HepG2 (cell line): Measurements from ENCODE around the gene THADA. TPM values are rescaled to one million over a fixed set of nuclear protein-coding genes. Genes with fewer than 3 reads are reported as not detected.

Experiments used
- ATAC-seq: fragments of 200-7000 bp; cut with Tn5 transposase; 3 replicates; pipeline ENCODE4 v1.9.1; 2020; ENCODE audit warnings: mild to moderate bottlenecking, moderate library complexity
- BruUV-seq: library from RNA; stranded (reverse); fragments of 400-500 nt; replicated peaks from 2 replicates; lab custom pipeline; 2021; lab: Mats Ljungman, UMichigan
- CTCF ChIA-PET: fragments of 300-600 bp; formaldehyde crosslinking; extraction: SDS; loops from one replicate; lab custom pipeline; 2021; ENCODE audit warnings: low total read pairs, inconsistent platforms, low intra/inter-chr PET ratio; lab: Yijun Ruan, JAX
- POLR2A ChIA-PET: fragments of 350-600 bp; sonication (Branson Sonifier 250); formaldehyde crosslinking; loops from one replicate; lab custom pipeline; 2020; ENCODE audit warnings: antibody characterized with exemption, inconsistent platforms; lab: Yijun Ruan, JAX
- DNase-seq: peaks from one replicate; pipeline ENCODE4 v3.0.0-alpha.2; 2015; ENCODE audit warnings: low spot score
- FAIRE-seq: peaks from 3 replicates; lab custom pipeline; 2011; peaks lifted over from hg19 to GRCh38; lab: Jason Lieb, UNC
- H2AFZ ChIP-seq: one replicate; pipeline ENCODE4 v1.6.1; 2011; ENCODE audit warnings: low read length, inconsistent platforms
- H3K27ac ChIP-seq: fragments of 300-600 bp; 3 replicates; pipeline ENCODE4 v1.8.0; 2011; ENCODE audit warnings: mixed run types, mild to moderate bottlenecking, mixed read lengths, low read length, inconsistent platforms; ENCODE audit not compliant: insufficient read depth; ENCODE audit errors: extremely low read length
- H3K27me3 ChIP-seq, 2 experiments: fragments of 200-600 bp in 1 of 2; 2 replicates in 1 of 2; 3 replicates in 1 of 2; pipeline versions ENCODE4 v1.6.0 to v1.8.0; 2011; ENCODE audit warnings: low read length in 2 of 2, mild to moderate bottlenecking in 2 of 2, moderate library complexity in 2 of 2, inconsistent platforms in 1 of 2; ENCODE audit not compliant: insufficient read depth in 2 of 2, control insufficient read depth in 1 of 2
- H3K36me3 ChIP-seq, 2 experiments: fragments of 200-600 bp in 1 of 2; replicated peaks in 1 of 2; 2 replicates in 1 of 2; 3 replicates in 1 of 2; pipeline versions ENCODE4 v1.5.1 to v1.8.0; 2011; ENCODE audit warnings: low read length in 2 of 2, inconsistent platforms in 1 of 2; ENCODE audit not compliant: insufficient read depth in 2 of 2, control insufficient read depth in 1 of 2
- H3K4me1 ChIP-seq: 2 replicates; pipeline ENCODE4 v1.5.1; 2012; ENCODE audit warnings: low read length, inconsistent platforms; ENCODE audit not compliant: insufficient read depth
- H3K4me2 ChIP-seq: 2 replicates; pipeline ENCODE4 v1.6.0; 2011; ENCODE audit warnings: low read depth, low read length, inconsistent platforms
- H3K4me3 ChIP-seq, 3 experiments: fragments of 200-600 bp in 1 of 3; sonication (generic), shearing (Covaris generic) in 1 of 3; replicated peaks in 1 of 3; 2 replicates each; pipeline ENCODE4 v1.5.1; 2011 to 2016; ENCODE audit warnings: low read length in 3 of 3, inconsistent platforms in 2 of 3, low read depth in 2 of 3, mild to moderate bottlenecking in 2 of 3, control low read depth in 1 of 3, mixed read lengths in 1 of 3; ENCODE audit not compliant: insufficient read depth in 1 of 3
- H3K79me2 ChIP-seq: one replicate; pipeline ENCODE4 v1.6.1; 2011; ENCODE audit warnings: low read length, inconsistent platforms; ENCODE audit not compliant: insufficient read depth
- H3K9ac ChIP-seq: 2 replicates; pipeline ENCODE4 v1.6.0; 2011; ENCODE audit warnings: mild to moderate bottlenecking, low read depth, low read length, inconsistent platforms; ENCODE audit not compliant: insufficient read depth
- H3K9me3 ChIP-seq: 2 replicates; pipeline ENCODE4 v1.5.1; 2012; ENCODE audit warnings: mild to moderate bottlenecking, low read length
- H4K20me1 ChIP-seq: 2 replicates; pipeline ENCODE4 v1.6.0; 2011; ENCODE audit warnings: inconsistent platforms, mild to moderate bottlenecking, low read length, moderate library complexity; ENCODE audit not compliant: insufficient read depth
- HNF4A ChIP-seq: sonication (generic); formaldehyde crosslinking; IDR thresholded peaks from 2 replicates; pipeline ENCODE4 v1.4.0; 2020; ENCODE audit warnings: missing genetic modification reagents
- NFKB2 ChIP-seq: sonication (generic); formaldehyde crosslinking; IDR thresholded peaks from 2 replicates; pipeline ENCODE4 v1.4.0; 2020; ENCODE audit warnings: missing genetic modification reagents, borderline replicate concordance
- RAD21 ChIP-seq: fragments of 450-650 bp; formaldehyde crosslinking; IDR thresholded peaks from 2 replicates; pipeline ENCODE4 v1.5.0; 2020; ENCODE audit warnings: mild to moderate bottlenecking
- SNAI1 ChIP-seq: sonication (generic); formaldehyde crosslinking; IDR thresholded peaks from 2 replicates; pipeline ENCODE4 v1.5.0; 2020; ENCODE audit warnings: mild to moderate bottlenecking, missing genetic modification reagents, borderline replicate concordance
- TEF ChIP-seq: sonication (generic); formaldehyde crosslinking; IDR thresholded peaks from 2 replicates; pipeline ENCODE4 v1.5.0; 2020; ENCODE audit warnings: missing genetic modification reagents
- THAP11 ChIP-seq: IDR thresholded peaks from 2 replicates; pipeline ENCODE4 v1.6.1; 2016; ENCODE audit warnings: missing biosample characterization, missing genetic modification reagents
- ZBTB2 ChIP-seq: sonication (generic); formaldehyde crosslinking; IDR thresholded peaks from 2 replicates; pipeline ENCODE4 v1.8.0; 2022; ENCODE audit warnings: low read depth, missing genetic modification reagents
- ZGPAT ChIP-seq: IDR thresholded peaks from 2 replicates; pipeline ENCODE4 v1.6.1; 2016; ENCODE audit warnings: mild to moderate bottlenecking
- ZNF274 ChIP-seq: sonication (generic); formaldehyde crosslinking; IDR thresholded peaks from 2 replicates; pipeline ENCODE4 v1.5.1; 2020; ENCODE audit warnings: mild to moderate bottlenecking, missing genetic modification reagents
- ZNF501 ChIP-seq: sonication (generic); formaldehyde crosslinking; IDR thresholded peaks from 2 replicates; pipeline ENCODE4 v1.5.1; 2020; ENCODE audit warnings: mild to moderate bottlenecking, moderate library complexity, missing genetic modification reagents
- WGBS: methylation state at CpG from one replicate; pipeline ENCODE4 v1.1.6; 2017; ENCODE audit warnings: low lambda C conversion rate; 5-methylcytosine and 5-hydroxymethylcytosine counted together
- in situ Hi-C: cut with HindIII; loops from 2 replicates; pipeline ENCODE4 v1.10.0; 2017; ENCODE audit warnings: low pct_unique_long_range_greater_than_20kb; ENCODE audit not compliant: extremely low pct_ligation_motif_present
- intact Hi-C: fragments of 100-400 bp; cut with micrococcal nuclease; formaldehyde crosslinking; loops from one replicate; pipeline ENCODE4 v1.10.0; 2022; ENCODE audit not compliant: unreplicated experiment
- polyA plus RNA-seq, 8 experiments: library from polyadenylated mRNA; depleted of rRNA in 3 of 8; stranded (reverse) in 7 of 8; unstranded in 1 of 8; fragments of >200 nt; fragmentation: Illumina TruSeq in 4 of 8; extraction: Trizol in 4 of 8; gene quantifications; 2 replicates each; pipeline versions ENCODE4 v1.2.1 to v1.2.3, GENCODE V29; 2011 to 2016; ENCODE audit warnings: low read depth in 4 of 8, missing spikeins in 1 of 8, mixed read lengths in 1 of 8; ENCODE audit not compliant: insufficient read depth in 1 of 8
- total RNA-seq, 5 experiments: library from RNA; depleted of rRNA; stranded (reverse); fragments of >200 nt; fragmentation: Illumina TruSeq; extraction: Trizol; gene quantifications; 2 replicates each; pipeline ENCODE4 v1.2.3, GENCODE V29; 2016; ENCODE audit warnings: low read depth in 1 of 5

Gene THADA
- total and polyA plus RNA-seq, 2 of the 13 experiments (the other 11 are each of a cell fraction or from before 2014, with no cell fraction given), result 12.7 to 21.7 TPM

- intact Hi-C loops (no loop called here), in situ Hi-C loops (no loop called here)
- Histone ChIP-seq H3K9me3 (no peaks in the 10 kb centered on the region), H3K4me1 (no peaks in the 10 kb centered on the region), H3K4me2 (no peak overlapping the region), H4K20me1 (no peaks in the 10 kb centered on the region), H3K9ac (no peak overlapping the region), H3K36me3 (no peaks in the 10 kb centered on the region), H3K27ac (no peak overlapping the region), H3K79me2 (no peaks in the 10 kb centered on the region), H3K4me3 (no peak overlapping the region), H3K27me3 (no peaks in the 10 kb centered on the region), H2AFZ (no peak overlapping the region)
- no peak for DNase-seq
- POLR2A ChIA-PET, result no interaction called here
- CTCF ChIA-PET, result no interaction called here
- TF ChIP-seq SNAI1 (CRISPR knock-in tag), result no peak
- TF ChIP-seq ZGPAT, result no peak
- no peak for TF ChIP-seq THAP11 (CRISPR knock-in tag)
- TF ChIP-seq HNF4A, result no peak
- no peak for TF ChIP-seq TEF (CRISPR knock-in tag)
- no peak for TF ChIP-seq ZNF274
- no peak for TF ChIP-seq ZBTB2 (CRISPR knock-in tag)
- no peak for TF ChIP-seq RAD21 (CRISPR knock-in tag)
- no peak for TF ChIP-seq ZNF501 (CRISPR knock-in tag)
- TF ChIP-seq NFKB2 (CRISPR knock-in tag), result no peak
- no peak for FAIRE-seq
- BruUV-seq, result no TSS peak
- 91% methylated on average over 5 of the region's 5 CpGs for WGBS
- no peak for ATAC-seq
These were observed 79.9 kb downstream of the THADA start for GRCh38 chr2:43515807-43516497.
